ENCODE data around the gene FLNA.
"Not testable (repeated sequence)": the region's sequence is repeated elsewhere in the genome, so short reads cannot be mapped to it uniquely, and the experiment has no call there.

The FLNA gene

GRCh38 chrX:154357205-154357604 lies 17.2 kb downstream of the FLNA start:
- DNase-seq = no peak

DNA sequence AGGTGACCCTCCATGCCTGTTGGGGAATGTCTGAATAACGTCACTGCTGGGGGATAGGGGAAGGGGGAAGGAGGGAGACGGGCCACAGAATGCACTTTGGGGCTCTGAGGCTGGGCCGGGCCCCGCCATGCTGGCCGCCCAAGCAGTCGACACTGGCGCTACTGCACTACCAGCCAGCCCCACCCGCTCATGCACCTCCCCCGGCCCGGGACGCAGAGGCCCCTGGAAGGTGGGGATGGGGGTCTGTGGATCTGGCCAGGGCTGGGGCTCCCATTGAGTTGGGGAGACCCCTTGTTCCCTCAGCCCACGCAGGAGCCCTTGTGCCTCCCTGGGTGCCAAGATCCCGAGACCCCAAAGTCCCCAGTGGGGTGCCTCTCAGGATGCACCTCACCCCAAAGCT lies 17.8 kb downstream of the FLNA start:
- no peak for DNase-seq

DNA sequence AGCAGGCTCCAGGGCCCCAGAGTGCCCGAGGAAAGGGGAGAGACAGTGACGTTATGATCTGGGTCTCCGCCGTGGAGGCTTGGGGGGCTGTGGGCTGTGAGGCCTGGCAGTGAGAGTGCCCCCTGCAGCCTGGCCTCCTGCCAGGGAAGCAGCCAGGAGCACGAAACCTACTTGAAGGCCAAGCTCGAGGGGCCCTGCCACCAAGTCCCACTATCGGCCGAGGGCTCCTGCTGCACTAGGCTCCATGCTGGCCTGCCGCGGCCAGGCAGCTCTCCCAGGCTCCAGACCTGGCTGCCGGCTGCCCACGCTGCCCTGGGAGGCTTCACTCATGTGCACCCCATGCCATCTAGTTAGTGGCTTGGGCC lies 18.7 kb downstream of the FLNA start:
- DNase-seq = no peak

- no peak for DNase-seq
Observed at GRCh38 chrX:154355094-154355775, 19.2 kb downstream of the FLNA start.

- DNase-seq = no peak
Observed at GRCh38 chrX:154354516-154354915, 19.9 kb downstream of the FLNA start.

GRCh38 chrX:154354013-154354412 lies 20.4 kb downstream of the FLNA start:
- no peak for DNase-seq

- DNase-seq = no peak
Observed at GRCh38 chrX:154353172-154353843, 21.1 kb downstream of the FLNA start.

DNA sequence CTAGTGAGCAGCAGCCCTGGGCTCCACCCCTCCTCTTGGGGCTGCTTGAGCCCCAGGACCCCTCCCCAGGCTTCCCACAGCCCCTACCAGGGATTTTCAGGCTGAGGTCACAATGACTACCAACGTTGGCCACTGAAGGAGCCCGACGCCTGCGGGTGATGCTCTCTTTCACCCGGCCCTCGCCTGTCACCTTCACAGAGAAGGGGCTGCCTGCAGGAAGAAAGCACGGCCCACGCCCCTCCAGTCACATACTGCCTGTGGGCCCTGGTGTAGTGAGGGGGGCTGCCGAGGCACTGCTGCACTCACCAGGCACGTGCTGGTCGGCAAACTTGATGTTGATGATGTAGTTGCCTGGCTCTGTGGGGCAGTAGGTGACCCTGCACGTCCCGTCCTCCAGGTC lies 22.0 kb downstream of the FLNA start:
- DNase-seq = no peak

DNA sequence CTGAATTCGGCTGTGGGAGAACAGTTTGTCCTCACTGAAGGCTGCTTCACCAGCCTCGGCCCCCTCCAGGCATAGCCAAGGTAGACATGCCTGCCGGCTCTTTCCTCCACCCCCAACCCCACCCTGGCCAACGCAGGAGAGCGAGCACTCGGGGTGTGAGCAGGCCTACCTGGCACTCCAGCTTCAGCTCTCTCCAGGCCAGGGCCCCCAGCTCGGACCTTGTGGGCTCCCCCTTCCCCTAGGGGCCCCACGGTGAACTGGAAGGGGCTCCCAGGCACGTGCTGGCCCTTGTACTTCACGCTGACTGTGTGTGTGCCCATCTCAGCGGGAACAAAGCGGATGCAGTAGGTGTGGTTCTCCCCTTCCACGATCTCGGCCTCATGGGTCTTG lies 22.4 kb downstream of the FLNA start:
- DNase-seq = no peak

DNA sequence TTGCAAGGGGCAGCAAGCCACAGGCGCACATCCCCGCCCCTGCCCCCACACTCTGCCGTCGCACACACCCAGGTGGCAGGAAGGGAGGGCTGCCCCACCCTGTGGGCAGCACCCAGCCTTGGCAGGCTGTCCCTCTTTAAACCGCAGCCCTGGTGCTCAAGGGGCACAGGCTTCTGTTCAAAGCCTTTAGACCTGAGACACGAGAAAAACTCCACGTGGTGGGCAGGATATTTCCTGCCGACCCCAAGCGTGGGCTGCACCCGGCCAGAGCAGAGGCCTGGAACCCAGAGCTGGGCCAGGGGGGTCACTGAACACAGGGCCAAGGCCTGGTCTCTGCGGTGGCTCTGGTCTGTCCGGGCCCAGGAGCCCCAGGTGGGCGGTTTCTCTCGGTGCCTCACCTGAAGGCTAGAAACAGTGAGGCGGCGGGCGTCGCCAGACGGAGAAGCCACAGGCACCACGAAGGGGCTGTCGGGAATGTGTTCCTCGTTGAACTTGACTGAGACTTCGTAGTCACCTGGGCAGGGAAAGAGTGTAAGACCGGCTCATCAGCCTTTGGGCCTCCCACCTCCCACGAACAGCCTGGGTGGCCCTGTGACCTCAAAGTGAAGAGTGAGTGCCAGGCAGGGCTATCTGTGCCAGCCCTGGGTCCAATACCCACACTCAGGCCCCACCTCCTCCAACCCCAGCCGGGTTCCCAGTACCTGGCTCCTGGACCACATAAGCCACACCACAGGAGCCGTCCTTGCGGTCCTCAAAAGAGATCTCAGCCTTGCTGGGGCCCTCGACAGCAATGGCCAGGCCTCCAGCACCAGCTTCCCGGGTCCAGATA lies 23.0 kb downstream of the FLNA start:
- no peak for DNase-seq

GRCh38 chrX:154350429-154351182 lies 23.8 kb downstream of the FLNA start:
- DNase-seq = no peak

GRCh38 chrX:154349979-154350378 lies 24.5 kb downstream of the FLNA start:
- no peak for DNase-seq

DNA sequence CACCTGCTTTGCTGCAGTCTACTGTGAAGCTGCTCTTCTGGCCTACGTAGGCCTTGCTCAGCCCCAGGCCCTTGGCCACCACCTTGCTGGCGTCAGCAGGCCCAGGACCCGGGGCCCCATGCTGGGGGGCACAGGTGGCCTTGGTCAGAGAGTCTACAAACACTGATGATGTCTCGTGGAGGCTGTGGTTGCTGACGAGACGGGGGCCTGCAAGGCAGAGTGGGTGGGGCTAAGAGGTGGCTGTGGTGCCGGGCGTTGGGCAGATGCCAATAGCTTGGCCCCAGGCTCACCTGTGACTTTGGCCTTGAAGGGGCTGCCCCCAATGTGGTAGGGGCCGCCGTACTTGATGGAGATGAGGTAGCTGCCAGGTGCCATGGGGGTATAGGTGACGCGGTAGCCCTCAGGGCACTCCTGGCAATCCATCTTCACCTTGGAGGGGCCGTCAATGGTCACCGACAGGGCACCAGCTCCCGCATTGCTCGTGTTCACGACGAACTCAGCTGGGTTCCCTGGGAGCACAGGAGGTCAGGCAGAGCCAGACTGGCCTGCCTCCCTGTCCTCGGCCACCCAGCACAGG lies 25.0 kb downstream of the FLNA start:
- no peak for DNase-seq

GRCh38 chrX:154348646-154349358 lies 25.6 kb downstream of the FLNA start:
- no peak for DNase-seq

DNA sequence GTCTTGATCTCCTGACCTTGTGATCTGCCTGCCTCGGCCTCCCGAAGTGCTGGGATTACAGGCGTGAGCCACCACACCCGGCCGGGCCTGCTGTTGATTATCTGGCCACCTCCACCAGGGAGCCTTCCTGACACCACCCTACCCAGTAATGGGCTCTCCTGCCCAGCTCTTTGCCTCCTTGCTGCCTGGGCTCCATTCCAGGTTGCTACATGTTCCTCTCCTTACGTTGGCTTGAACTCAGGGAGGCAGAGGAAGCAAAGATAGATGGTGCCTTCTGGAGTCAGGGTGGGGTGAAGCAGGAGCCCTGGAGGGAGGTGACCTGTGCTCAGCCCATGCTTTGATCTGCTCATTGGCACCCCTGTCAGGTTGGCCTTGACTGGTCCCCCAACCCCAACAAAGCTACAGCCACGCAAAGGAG lies 26.3 kb downstream of the FLNA start:
- peak; percentile 47 for DNase-seq

DNA sequence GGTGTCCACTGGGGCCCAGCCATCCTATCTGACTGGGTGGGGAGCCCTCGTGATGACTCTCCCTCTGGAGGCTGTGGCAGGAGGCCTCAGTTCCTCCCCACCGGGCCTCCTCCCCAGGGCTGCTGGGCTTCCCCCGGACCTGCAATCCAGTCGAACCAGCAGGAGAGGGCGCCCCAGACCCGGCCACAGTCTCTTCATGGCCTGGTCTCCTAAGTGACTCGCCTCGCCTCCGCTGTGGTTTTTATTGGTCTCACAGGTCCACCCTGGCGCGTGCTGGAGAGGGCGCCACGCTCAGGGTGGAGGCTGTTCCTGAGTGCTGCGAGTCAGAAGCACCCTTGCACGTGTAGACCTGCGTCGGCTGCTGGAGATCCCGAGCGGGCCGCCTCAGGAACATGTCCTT lies 30.8 kb downstream of the FLNA start:
- DNase-seq = not testable (repeated sequence)

- DNase-seq = not testable (repeated sequence)
Observed at GRCh38 chrX:154343063-154343462, 31.4 kb downstream of the FLNA start.

- not testable (repeated sequence) for DNase-seq
Observed at GRCh38 chrX:154341399-154342298, 32.8 kb downstream of the FLNA start.

- DNase-seq = no peak
Observed at GRCh38 chrX:154334496-154334895, 39.9 kb downstream of the FLNA start.

DNA sequence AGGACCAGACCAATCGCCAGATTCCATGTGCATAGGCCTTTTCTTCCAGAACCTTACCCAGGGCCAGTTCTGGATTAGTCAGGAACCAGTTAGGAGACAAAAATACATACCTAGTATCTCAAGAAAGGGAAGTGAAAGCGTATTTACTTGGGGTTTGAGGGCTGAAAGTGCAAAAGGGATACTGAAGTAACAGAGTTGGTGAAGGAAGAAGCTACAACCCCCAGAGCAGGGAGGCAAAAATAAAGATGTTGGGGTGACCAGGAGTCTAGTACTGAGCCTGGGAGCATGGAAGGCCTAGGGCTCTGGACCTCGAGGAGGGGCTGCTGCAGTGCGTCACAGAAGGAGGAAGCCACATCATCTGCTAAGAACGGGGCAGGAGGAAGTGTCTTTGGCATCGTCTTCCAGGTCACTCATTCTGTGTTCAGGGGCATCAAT lies 40.6 kb downstream of the FLNA start:
- DNase-seq = no peak

GRCh38 chrX:154333116-154333515 lies 41.3 kb downstream of the FLNA start:
- no peak for DNase-seq

Measured in fibroblast of upper back skin (primary cell).